GM18502 (cell line): ENCODE measurements around the gene ILF2.
A peak's percentile ranks its signal among the peaks of the same experiment; 100 is the strongest.
"Not testable (repeated sequence)": the region's sequence is repeated elsewhere in the genome, so short reads cannot be mapped to it uniquely, and the experiment has no call there.

Experiments
- ATAC-seq: cut with Tn5 transposase; IDR thresholded peaks from one replicate; pipeline ENCODE4 v1.9.1; 2021; ENCODE audit warnings: mild to moderate bottlenecking; ENCODE audit not compliant: unreplicated experiment, poor library complexity

The ILF2 gene

GRCh38 chr1:153651771-153652170 is 19.0 kb downstream of the ILF2 start:
- no peak for ATAC-seq

- no peak for ATAC-seq
Observed at GRCh38 chr1:153649863-153650235, 20.9 kb downstream of the ILF2 start.

- no peak for ATAC-seq
Observed at GRCh38 chr1:153649137-153649862, 21.5 kb downstream of the ILF2 start.

- no peak for ATAC-seq
Observed at GRCh38 chr1:153648000-153648643, 22.7 kb downstream of the ILF2 start.

- no peak for ATAC-seq
Observed at GRCh38 chr1:153647346-153647714, 23.5 kb downstream of the ILF2 start.

GRCh38 chr1:153646672-153647345 is 24.0 kb downstream of the ILF2 start:
- no peak for ATAC-seq

- no peak for ATAC-seq
Observed at GRCh38 chr1:153643816-153644215, 27.0 kb downstream of the ILF2 start.

- ATAC-seq, result no peak
Observed at GRCh38 chr1:153643100-153643499, 27.7 kb downstream of the ILF2 start.

- ATAC-seq, result no peak
Observed at GRCh38 chr1:153642161-153642560, 28.6 kb downstream of the ILF2 start.

- no peak for ATAC-seq
Observed at GRCh38 chr1:153640861-153641260, 29.9 kb downstream of the ILF2 start.

GRCh38 chr1:153640213-153640612 is 30.6 kb downstream of the ILF2 start:
- ATAC-seq, result not testable (repeated sequence)

GRCh38 chr1:153639280-153639679 is 31.5 kb downstream of the ILF2 start:
- no peak for ATAC-seq

GRCh38 chr1:153638261-153638660 is 32.5 kb downstream of the ILF2 start:
- ATAC-seq, result no peak

- no peak for ATAC-seq
Observed at GRCh38 chr1:153636312-153636711, 34.5 kb downstream of the ILF2 start.

- ATAC-seq, result no peak
Observed at GRCh38 chr1:153635872-153636271, 34.9 kb downstream of the ILF2 start.

- ATAC-seq, result peak; percentile 90
Observed at GRCh38 chr1:153633754-153634665, 36.8 kb downstream of the ILF2 start, which contains the start of gene CHTOP. CHTOP (plus strand) TSS chr1:153634066; CDS start chr1:153636589, 2,523 bp downstream.

GRCh38 chr1:153633161-153633753 is 37.5 kb downstream of the ILF2 start:
- no peak for ATAC-seq

- ATAC-seq, result no peak
Observed at GRCh38 chr1:153631047-153632022, 39.5 kb downstream of the ILF2 start.

GRCh38 chr1:153630384-153630783 is 40.4 kb downstream of the ILF2 start:
- ATAC-seq, result no peak
